Right ventricle myocardium superior (tissue), 1 donor: ENCODE measurements around the gene FBXL16. TPM values are rescaled to one million over a fixed set of nuclear protein-coding genes. Genes with fewer than 3 reads are reported as not detected.
"Not testable (repeated sequence)": the region's sequence is repeated elsewhere in the genome, so short reads cannot be mapped to it uniquely, and the experiment has no call there.

Source experiments
- ATAC-seq: fragments of 200-7000 bp; cut with Tn5 transposase; one replicate; pipeline ENCODE4 v1.9.1; 2020; ENCODE audit warnings: mild to moderate bottlenecking; ENCODE audit not compliant: poor library complexity
- DNase-seq: peaks from one replicate; pipeline ENCODE4 v3.0.0-alpha.2; 2020
- intact Hi-C: fragments of 100-400 bp; cut with DNase I; formaldehyde crosslinking; loops from one replicate; pipeline ENCODE4 v1.11.2; 2022
- long read RNA-seq: library from polyadenylated mRNA; unstranded; transcript quantifications from one replicate; pipeline ENCODE4 v2.0.0, GENCODE V29; 2021
- total RNA-seq: library from RNA; stranded (reverse); fragmentation: NEBNext Ultra II Directional; extraction: Animal tissue kit (Norgen Biotek cat#: 25700); gene quantifications from one replicate; pipeline ENCODE4 v1.2.1, GENCODE V29; 2021
- donor health status: DM: no; HTN: yes; CAD: no; lungs with severe emphysema.

Gene FBXL16, protein sequence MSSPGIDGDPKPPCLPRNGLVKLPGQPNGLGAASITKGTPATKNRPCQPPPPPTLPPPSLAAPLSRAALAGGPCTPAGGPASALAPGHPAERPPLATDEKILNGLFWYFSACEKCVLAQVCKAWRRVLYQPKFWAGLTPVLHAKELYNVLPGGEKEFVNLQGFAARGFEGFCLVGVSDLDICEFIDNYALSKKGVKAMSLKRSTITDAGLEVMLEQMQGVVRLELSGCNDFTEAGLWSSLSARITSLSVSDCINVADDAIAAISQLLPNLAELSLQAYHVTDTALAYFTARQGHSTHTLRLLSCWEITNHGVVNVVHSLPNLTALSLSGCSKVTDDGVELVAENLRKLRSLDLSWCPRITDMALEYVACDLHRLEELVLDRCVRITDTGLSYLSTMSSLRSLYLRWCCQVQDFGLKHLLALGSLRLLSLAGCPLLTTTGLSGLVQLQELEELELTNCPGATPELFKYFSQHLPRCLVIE
- not detected for total RNA-seq
- long read RNA-seq = 0 reads

DNA sequence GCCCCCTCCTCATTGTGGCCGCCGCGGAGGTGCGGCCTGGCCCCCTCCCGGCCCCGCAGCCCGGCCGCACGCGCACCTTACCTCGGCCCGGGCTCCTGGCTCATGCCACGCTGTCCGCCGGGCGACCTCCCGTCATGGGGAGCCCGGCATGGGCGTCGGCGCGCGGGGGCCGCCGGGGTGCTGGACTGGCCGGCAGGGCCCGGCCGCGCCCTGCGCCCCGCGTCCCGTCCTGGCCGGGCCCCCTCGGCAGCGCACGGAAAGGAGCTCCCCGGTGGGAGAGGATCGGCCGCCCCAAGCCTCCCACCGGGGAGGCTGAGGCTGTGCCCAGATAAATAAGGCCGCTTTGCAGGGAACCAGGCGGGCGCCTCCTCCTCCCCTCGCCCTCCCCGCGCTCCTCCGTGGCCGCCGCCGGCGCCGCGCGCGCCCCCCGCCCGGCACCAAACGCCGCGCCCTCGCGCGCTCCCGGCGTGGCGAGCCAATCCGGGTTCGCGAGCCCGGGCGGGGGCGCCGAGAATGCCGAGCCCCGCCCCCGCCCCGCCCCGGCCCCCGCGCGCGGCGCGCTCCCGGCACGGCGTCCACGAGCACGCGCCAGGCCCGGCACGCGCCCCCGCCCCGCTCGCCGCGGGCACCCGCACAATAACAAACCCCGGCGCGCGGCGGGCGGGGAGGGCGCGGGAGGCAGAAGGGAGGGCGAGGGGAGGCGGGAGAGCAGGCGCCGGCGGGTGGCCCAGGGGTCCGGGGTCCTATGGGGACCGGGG lies at the start of gene FBXL16:
Gene FBXL16 (minus strand): TSS at position 371 of the 758 bp plus-strand sequence. CDS start 8,396 bp downstream, outside the sequence.
- intact Hi-C loops = no loop called here
- no peak for ATAC-seq
- no peak for DNase-seq

DNA sequence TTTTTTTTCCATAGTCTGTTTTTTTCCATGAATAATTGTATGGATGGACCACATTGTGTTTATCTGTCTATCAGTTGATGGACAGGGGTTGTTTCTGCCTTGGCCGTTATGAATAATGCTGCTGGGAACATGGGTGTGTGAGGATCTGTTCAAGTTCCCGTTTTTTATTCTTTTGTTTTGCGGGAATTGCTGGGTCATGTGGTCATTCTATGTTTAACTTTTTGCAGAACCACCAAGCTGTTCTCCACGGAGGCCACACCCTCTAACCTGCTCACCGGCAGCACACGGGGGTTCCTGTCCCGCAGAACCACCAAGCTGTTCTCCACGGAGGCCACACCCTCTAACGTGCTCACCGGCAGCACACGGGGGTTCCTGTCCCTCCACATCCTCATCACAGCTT lies 49.1 kb upstream of the FBXL16 start:
- intact Hi-C loops = no loop called here
- ATAC-seq (peak; percentile 36), DNase-seq (no peak)

DNA sequence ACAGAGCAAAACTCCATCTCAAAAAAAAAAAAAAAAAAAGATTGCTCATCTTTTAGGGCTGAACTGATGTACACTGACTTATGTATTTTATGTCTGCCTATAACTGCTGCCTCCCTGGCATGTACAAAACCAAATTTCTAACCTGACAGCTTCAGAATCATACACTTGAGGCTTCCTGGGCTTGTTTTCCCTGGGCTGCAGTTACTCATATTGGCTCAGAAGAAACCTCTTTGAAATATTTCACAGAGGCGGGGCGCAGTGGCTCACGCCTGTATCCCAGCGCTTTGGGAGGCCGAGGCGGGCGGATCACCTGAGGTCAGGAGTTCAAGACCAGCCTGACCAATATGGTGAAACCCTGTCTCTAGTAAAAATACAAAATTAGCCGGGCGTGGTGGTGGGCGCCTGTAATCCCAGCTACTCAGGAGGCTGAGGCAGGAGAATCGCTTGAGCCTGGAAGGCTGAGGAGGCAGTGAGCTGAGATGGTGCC lies 48.6 kb upstream of the FBXL16 start:
- ATAC-seq, intact Hi-C loops, DNase-seq: not testable (repeated sequence)

DNA sequence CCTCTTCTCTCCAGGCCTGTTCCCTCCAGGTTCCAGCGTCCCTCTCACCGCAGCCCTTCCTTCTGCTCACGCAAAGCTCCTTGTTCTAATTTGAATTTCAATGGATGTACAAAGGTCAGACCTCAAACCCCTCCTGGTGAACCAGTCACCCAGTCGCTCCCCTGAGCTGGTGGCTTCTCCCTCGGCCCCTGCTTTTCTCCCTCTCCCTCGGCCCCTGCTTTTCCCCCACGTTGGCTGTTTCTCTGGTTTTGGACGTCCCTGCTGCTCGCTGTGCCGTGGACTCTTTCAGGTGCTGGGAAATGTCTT lies 46.4 kb upstream of the FBXL16 start:
- no peak for DNase-seq
- no peak for ATAC-seq
- intact Hi-C loops = no loop called here

DNA sequence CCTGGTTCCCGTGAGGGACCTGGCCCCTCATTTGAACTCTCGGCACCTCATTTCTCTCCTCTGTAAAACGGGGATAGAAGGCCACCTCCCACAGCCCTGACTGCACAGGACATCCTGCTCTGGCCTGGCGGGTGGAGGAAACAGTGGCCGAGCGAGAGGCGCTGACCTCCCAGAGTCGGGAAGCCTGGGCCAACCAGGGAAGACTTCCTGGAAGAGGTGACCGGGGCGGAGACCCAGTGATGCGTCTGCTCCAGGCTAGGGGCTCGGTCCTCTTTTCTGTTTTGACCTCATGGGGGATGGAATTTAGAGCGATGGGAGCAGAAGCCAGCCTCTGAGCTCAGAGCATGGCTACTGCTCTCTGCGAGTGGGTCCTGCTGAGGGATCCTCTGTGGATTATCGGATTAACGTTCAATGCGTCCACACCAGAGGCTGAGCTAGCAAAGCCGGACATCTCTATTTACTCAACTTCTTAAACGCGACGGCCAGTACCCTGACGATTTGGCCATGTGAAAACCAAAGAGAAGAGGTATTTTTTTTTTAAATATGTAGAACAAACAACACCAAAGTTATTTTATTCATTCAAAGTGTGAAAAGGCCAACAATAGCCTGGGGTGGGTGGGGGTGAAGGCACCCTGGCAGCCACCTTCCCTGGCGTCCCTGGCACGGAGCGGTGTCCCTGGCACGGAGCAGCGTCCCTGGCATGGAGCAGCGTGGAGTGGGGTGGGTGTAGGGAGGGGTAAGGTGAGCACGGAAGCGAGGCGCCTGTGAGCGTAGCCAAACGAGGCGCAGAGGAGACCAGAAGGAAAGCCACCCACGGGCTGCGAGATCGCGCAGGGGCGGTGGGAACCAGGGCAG lies 45.8 kb upstream of the FBXL16 start:
- intact Hi-C loops = no loop called here
- peak; percentile 79 for ATAC-seq
- no peak for DNase-seq

DNA sequence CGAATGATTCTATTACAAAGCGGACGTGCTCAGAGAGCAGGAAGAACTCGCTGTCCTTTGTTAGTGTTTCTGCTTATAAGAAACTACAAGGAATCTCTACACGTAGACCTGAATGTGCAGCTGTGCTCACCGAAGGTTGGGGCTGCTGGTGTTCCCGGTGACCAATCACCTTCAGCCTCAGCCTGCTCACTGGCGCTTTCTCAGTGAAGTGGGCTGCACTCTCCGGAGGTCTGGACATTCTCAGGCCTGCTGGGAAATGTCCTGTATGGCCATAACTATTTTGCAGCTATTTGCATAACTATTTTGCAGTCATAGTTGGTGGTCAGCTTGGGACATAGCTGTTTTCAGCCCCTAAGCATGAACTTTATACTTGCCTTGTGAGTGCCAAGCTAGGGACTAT lies 44.9 kb upstream of the FBXL16 start:
- intact Hi-C loops = no loop called here
- DNase-seq (no peak), ATAC-seq (no peak)

DNA sequence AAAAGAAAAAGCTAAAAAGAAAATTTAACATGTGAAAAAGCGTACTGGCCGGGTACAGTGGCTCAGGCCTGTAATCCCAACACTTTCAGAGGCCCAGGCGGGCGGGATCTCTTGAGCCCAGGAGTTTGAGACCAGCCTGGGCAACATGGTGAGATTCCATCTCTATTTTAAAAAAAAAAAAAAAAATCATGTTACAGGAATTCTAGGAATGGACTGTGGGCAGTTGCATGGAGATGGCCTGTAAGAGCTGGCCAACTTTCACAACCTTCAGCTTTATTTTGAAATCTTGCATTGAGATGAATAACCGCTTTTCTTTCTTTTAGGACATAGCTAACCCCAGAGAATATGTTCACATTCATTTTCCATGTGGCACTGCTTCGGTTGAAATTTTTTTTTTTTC lies 43.4 kb upstream of the FBXL16 start:
- ATAC-seq = no peak
- intact Hi-C loops = no loop called here
- DNase-seq = no peak

DNA sequence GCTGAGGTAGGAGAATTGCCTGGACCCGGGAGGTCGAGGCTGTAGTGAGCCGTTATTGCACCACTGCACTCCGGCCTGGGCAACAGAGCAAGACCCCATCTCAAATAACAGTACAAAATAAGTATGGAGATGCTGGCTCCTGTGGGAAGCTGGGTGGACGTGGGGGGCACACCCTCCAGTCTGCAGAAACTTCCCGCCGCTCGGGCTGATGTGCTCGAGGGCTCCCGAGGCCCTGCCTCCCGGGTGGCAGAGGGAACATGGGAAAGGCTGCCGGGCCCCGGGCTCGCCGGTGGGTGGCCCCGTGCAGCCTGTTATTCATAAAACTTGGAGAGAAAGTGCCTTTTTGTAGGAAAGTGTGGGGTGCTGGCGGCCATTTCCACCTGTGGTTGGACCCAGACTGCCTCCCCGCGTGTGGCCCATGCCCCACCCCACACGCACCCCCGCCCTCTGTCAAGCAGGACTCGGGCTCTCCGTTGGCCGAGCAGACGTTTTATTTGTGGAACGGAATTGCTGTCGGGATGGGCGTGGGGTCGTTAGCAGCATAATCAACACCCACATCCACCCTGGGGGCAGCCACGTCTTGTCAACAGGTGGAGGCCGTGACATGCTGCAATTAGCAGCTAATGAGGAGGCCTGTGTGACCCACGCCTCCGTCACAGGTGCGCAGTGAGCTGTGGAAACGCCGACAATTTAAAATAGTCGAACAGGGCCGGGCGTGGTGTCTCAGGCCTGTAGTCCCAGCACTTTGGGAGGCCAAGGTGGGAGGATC lies 42.6 kb upstream of the FBXL16 start:
- intact Hi-C loops = no loop called here
- DNase-seq = no peak

DNA sequence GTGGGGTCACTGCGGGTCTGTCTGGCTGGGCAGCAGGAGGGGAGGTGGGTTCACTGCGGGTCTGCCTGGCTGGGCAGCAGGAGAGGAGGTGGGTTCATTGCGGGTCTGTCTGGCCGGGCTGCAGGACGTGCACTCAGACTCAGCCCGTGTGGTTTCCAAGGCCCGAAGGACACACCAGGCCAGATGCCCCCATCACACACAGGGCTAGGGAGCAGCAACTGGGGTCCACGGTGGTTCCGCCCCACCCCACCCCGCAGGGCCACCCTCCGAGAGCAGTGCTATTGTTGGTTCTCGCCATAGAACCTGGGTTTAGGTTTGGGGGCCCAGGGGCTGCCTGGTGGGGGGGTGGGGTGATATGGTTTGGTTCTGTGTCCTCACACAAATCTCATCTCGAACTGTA lies 41.0 kb upstream of the FBXL16 start:
- intact Hi-C loops = no loop called here
- ATAC-seq (no peak), DNase-seq (no peak)

More for the DNA sequence above, 42.6 kb upstream of the FBXL16 start:
- no peak for ATAC-seq

DNA sequence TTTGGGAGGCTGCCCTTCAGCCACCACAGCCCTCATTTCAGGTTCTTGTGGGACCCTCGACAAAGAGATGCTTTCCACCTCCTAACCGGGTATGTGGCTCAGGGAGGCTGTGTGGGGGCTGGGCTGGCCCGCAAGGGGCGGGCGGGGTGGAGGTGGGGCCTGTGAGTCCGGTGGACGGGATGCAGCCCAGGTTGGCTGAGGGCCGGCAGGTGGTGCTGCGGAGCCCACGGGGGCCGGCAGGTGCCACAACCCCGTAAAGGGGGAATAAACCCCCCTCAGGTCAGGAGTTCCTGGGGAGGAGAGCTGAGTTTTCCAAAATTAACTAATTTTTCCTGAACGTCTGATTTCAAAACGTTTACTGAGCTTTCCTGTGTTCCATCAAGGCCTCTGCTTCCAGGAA lies 40.1 kb upstream of the FBXL16 start:
- no peak for DNase-seq

DNA sequence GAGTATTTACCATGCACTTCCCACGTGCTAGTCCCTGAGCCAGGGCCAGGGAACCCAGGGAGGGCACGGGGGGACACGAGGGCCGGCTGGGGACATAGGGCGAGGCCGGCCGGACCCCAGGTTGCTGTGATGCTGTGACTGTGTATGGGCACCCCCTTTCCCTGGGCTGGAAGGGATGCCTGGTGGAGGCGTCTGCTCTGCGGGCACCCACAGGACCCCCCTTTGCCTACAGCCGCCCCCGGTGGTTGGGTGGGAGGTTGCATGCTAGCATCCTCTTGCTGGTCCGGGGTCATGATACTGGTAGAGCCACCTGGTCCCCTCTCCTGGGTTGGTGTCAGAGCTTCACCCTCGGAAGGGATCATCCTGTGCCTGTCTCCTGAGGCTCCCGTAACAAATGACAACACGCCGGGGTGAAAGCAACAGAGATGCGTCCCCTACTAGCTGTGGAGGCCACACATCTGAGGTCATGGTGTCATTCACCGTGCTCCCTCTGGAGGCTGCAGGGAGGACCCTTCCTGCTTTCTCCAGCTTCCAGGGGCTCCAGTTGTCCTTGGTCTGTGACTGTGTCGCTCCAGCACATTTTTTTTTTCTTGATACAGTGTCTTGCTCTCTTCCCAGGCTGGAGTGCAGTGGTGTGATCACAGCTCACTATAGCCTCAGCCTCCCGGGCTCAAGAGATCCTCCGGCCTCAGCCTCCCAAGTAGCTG lies 38.3 kb upstream of the FBXL16 start:
- intact Hi-C loops = no loop called here
- DNase-seq = no peak
- ATAC-seq = no peak

More for the DNA sequence above, 40.1 kb upstream of the FBXL16 start:
- intact Hi-C loops = no loop called here
- no peak for ATAC-seq

DNA sequence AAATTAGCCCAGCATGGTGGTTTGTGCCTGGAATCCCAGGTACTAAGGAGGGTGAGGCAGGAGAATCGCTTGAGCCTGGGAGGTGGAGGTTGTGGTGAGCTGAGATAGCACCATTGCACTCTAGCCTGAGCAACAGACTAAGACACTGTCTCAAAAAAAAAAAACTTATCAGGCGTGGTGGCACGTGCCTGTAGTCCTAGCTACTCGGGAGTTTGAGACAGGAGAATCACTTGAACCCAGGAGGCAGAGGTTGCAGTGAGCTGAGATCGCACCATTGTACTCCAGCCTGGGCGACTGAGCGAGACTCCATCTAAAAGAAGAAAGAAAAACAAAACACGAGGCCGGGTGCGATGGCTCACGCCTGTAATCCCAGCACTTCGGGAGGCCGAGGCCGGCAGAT lies 37.3 kb upstream of the FBXL16 start:
- intact Hi-C loops, DNase-seq, ATAC-seq: not testable (repeated sequence)

DNA sequence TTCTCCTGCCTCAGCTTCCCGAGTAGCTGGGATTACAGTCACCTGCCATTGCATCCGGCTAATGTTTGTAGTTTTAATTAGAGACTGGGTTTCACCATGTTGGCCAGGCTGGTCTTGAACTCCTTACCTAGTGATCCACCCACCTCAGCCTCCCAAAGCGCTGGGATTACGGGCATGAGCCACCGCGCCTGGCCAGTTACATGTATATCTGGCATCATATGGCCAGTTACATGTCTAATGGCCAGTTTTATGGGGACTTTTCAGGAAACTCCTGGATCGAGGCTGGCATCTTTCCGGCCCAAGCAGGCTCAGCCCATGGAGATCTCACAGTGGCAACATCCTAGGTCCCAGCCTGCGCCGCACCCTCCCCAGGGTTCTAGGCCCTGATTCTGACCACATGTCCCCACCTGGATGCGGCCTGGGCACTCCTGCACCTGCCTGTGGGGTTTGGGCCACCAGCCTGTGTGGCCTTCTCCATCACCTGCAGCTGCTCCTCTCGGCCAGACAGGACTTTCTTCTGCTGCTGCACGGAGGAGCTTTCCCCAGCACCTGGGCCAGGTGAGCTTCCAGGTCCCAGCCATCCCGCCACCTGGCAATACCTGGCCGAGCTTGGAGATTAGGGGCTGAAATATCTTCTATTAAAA lies 36.5 kb upstream of the FBXL16 start:
- DNase-seq = no peak
- intact Hi-C loops = no loop called here
- ATAC-seq = no peak

DNA sequence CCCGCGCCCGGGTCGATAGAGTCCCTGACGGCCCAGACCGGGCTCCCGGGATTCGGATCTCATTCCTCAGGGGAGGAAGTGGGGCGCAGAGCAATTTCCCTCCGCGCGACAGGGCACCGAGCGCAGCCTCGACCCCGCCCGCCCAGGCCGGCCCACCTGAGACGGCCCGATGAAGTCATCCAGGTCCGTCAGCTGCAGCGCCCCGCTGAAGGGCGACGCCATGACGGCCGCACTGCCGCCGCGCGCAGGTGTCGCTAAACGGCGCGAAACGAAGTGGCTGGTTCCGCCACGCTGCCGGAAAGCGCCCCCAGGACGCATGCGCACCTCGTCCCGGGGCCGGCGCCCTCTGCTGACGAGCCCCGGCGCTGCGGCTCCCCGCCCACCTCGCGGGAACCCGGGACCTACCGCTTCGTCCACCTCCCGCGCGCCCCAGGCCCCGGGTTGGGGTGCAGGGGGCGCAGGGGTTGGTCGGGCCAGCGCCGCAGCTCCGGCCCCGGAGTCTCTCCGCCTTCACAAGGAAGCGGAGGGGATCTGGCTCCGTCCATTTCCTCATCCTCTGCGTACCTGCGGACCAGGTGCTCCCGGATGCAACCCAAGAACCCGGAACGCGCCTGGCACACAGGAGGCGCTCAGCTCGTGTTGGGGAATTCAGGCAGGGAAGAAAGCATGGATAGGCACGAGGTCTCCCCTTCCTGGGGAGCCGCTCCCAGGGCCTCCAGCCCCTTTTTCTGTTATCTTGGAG lies 35.3 kb upstream of the FBXL16 start, which contains the start of gene CIAO3:
Gene CIAO3 (minus strand): TSS at position 234 of the 742 bp plus-strand sequence. CDS start 12 bp downstream, at position 222.
- ATAC-seq (peak; percentile 96), DNase-seq (peak; percentile 92)
- intact Hi-C loops = no loop called here

DNA sequence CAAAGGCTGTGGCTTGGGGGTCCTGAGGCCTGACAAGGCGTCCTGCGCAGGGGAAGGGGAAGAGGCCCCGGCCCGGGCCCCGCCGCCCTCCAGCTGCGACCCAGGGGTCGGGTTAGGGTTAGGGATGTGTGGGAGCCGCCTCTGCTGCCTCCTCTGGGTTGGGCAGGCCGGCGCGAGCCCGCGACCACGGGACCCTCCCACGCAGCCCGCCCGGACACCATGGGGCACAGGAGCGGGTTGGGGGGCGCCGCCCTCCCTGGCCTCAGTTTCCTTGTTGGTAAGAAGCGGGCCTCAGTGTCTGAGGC lies 34.8 kb upstream of the FBXL16 start:
- ATAC-seq (peak; percentile 28), DNase-seq (no peak)
- intact Hi-C loops = no loop called here

DNA sequence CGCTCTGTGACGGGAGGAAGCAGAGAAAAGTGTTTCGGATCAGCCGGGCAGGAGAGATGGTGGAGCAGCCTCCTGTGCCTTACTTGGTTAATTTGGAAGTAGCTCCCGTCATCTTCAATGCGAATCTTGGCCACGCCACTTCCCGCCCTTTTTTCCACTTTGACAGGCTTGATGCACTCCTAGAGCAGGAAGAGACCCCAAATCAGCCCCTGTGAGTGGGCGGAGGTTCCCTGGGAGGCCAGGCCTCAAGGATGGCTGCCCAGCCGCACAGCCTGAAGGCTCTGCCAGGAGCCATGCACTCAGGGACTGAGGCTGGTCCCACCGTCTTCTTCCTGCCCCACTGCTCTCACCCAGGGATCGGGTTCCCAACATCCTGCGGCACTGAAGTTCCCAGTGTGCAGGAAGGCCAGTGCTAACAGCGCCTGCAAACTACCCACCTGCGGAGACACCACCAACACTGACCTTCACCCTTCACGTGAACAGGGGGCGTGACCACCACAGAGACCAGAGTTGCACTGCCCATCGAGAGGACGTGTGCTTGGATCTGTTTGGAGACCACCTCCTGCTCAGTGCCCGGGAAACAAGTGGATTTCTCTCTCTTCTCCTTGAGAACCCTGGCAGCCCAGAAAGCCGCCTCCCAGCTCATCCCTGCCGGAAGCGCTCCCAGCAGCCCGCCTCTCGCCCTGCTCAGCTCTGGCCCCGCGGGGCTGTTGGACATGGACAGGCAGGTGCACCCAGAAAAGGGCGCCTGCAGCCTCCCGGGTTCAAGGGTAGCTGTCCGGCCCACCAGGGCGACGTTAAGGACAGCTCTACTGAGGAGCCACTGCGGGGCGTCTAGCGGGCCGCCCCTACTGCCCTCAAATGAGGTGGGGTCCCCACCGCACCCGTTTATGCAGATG lies 34.2 kb upstream of the FBXL16 start:
- no peak for ATAC-seq
- no peak for DNase-seq
- intact Hi-C loops = no loop called here
